Measurements from ENCODE around the gene RETREG1. TPM values are rescaled to one million over a fixed set of nuclear protein-coding genes. Genes with fewer than 3 reads are reported as not detected.

RETREG1 gene
- total RNA-seq, 1 donor from 2014 or later: 8.3 TPM

DNA sequence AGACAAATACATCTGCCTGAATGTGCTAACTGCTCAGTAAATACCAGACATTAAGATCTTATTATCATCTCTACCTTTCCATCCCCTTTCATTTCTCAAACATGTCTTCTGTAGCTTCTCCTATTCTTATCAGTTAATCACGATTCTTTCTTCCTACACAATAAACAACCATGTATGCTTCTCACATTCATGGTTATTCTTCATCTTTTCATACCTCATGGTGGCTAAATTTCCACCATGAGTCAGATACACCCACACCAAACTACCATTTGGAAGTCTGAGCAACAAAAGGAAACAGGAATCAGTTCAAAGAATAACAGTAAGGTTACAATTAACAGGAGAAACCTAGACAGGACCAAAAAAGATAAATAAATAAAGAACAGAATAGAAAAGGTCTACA, 158.9 kb downstream of the RETREG1 start:
- Mint-ChIP-seq H3K4me3 (no peak overlapping the region), H3K27me3 (ENCODE audit: low read depth) (no peaks in the 10 kb centered on the region), H3K4me1 (no peaks in the 10 kb centered on the region), H3K27ac (no peak overlapping the region), H3K36me3 (peaks cover 31% of the 10 kb centered on the region), H3K9me3 (no peaks in the 10 kb centered on the region)
- TF ChIP-seq, protein P1, sequence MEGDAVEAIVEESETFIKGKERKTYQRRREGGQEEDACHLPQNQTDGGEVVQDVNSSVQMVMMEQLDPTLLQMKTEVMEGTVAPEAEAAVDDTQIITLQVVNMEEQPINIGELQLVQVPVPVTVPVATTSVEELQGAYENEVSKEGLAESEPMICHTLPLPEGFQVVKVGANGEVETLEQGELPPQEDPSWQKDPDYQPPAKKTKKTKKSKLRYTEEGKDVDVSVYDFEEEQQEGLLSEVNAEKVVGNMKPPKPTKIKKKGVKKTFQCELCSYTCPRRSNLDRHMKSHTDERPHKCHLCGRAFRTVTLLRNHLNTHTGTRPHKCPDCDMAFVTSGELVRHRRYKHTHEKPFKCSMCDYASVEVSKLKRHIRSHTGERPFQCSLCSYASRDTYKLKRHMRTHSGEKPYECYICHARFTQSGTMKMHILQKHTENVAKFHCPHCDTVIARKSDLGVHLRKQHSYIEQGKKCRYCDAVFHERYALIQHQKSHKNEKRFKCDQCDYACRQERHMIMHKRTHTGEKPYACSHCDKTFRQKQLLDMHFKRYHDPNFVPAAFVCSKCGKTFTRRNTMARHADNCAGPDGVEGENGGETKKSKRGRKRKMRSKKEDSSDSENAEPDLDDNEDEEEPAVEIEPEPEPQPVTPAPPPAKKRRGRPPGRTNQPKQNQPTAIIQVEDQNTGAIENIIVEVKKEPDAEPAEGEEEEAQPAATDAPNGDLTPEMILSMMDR (IDR thresholded peaks at IDR 0.05; ENCODE audit: unreplicated experiment): no peak
- no peak for DNase-seq (ENCODE audit: low spot score in 2 of 2, unreplicated experiment in 2 of 2)

DNA sequence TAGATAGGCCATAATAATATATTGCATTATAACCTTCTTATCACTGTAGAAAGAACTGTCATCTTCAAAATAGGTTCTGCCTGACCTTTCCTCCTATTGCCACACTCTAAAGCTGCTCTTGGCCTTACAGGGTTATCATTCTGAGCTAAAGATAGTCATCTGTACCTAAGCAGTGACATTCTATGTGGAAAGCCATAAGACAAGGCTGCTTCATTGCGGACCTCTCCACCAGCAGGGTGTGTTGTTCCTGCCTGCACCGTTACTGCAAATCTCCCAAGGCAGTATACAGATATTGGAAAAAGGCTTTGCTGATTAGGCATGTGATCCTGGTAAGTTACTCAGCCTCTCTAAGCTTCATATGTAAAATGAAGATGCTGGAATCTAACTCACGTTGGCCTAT, 159.3 kb downstream of the RETREG1 start:
- Mint-ChIP-seq H3K4me3 (no peak overlapping the region), H3K36me3 (peaks cover 31% of the 10 kb centered on the region), H3K9me3 (no peaks in the 10 kb centered on the region), H3K27ac (no peak overlapping the region), H3K4me1 (no peaks in the 10 kb centered on the region), H3K27me3 (ENCODE audit: low read depth) (no peaks in the 10 kb centered on the region)
- DNase-seq (ENCODE audit: low spot score in 2 of 2, unreplicated experiment in 2 of 2): no peak
- TF ChIP-seq, protein P1 (IDR thresholded peaks at IDR 0.05; ENCODE audit: unreplicated experiment): no peak

DNA sequence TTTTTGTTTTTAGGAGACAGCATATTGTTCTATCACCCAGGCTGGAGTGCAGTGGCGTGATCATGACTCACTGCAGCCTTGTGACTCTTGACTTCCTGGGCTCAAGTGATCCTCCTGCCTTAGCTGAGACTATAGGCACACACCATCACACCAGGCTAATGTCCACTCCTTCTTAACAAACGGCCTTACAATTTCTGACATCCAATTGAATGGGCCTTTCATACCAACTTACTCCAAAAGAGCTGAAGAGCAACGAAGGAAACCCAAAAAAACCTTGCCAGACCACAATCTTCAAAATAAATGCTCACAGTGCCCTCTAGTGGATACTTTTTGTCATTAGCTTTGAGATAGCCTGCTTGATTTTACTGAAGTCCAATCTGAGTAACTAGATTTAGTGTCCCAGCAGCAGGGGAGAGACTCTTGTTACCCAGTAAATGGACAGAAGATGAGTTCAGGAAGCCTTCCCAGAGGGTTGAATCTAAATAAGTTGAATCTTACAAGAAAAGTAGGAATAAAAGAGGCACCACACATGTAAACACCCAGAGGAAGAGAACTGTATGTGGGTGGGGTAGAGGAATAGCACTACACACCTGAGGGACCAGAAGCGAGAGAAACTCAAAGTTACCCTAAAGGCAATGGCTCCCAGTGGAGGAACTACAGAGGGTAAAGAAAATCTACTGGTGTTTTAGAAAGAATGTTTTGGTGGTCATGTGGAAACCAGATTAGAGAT, 160.5 kb downstream of the RETREG1 start:
- H3K27ac Mint-ChIP-seq: no peak overlapping the region
- no peaks in the 10 kb centered on the region for H3K9me3 Mint-ChIP-seq
- TF ChIP-seq, protein P1 (IDR thresholded peaks at IDR 0.05; ENCODE audit: unreplicated experiment): peak; percentile 84
- H3K4me1 Mint-ChIP-seq: no peaks in the 10 kb centered on the region
- peaks cover 27% of the 10 kb centered on the region for H3K36me3 Mint-ChIP-seq
- H3K27me3 Mint-ChIP-seq (ENCODE audit: low read depth): no peaks in the 10 kb centered on the region
- no peak overlapping the region for H3K4me3 Mint-ChIP-seq
- DNase-seq (ENCODE audit: low spot score in 2 of 2, unreplicated experiment in 2 of 2): no peak

DNA sequence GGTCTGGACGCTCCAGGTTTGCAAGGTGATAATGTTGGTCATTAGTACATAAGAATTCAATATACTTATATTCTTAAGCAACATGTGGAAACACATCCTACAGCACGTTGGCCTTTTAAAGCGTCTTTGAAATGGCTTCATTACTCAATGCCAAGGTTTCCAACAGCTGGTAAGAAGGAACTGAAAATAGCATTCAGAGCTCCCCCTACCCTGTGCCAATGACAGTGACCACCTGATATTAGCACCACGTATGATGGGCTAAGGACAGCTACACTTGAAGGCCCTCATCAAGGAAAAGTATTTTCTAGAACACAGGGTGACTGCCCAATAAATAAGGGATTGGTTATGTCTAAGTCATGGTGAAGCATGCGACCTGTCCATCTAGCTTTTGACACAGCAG, 161.1 kb downstream of the RETREG1 start:
- DNase-seq (ENCODE audit: low spot score in 2 of 2, unreplicated experiment in 2 of 2): no peak
- Mint-ChIP-seq H3K4me3 (no peak overlapping the region), H3K9me3 (no peaks in the 10 kb centered on the region), H3K4me1 (no peaks in the 10 kb centered on the region), H3K27ac (no peak overlapping the region), H3K27me3 (ENCODE audit: low read depth) (no peaks in the 10 kb centered on the region), H3K36me3 (peaks cover 30% of the 10 kb centered on the region)
- TF ChIP-seq, protein P1 (IDR thresholded peaks at IDR 0.05; ENCODE audit: unreplicated experiment): no peak

DNA sequence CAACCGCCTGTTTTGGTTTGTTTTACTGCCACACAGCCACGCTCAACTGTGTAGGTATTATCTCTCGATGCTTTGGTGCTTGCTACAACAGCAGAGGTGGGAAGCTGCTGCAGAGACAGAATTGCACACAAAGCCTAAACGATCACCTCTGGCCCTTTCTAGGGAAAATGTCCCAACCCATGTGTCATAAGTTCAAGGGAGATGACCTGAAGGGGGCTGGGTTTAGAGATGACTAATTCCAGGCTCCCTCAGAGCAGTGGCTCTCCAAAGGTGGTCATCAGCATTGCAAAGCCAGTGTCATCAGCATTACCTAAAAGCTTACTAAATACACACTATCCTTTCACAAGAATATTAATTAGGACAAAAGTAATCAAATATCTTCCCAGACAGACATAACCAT, 162.1 kb downstream of the RETREG1 start:
- H3K4me1 Mint-ChIP-seq: no peaks in the 10 kb centered on the region
- no peaks in the 10 kb centered on the region for H3K9me3 Mint-ChIP-seq
- TF ChIP-seq, protein P1 (IDR thresholded peaks at IDR 0.05; ENCODE audit: unreplicated experiment): no peak
- DNase-seq (ENCODE audit: low spot score in 2 of 2, unreplicated experiment in 2 of 2): no peak
- no peak overlapping the region for H3K27ac Mint-ChIP-seq
- no peaks in the 10 kb centered on the region for H3K27me3 Mint-ChIP-seq (ENCODE audit: low read depth)
- H3K36me3 Mint-ChIP-seq: peaks cover 36% of the 10 kb centered on the region
- H3K4me3 Mint-ChIP-seq: no peak overlapping the region

Measured in mesothelial cell of epicardium (in vitro differentiated cells).